Endothelial cell of umbilical vein (primary cell): Measurements from ENCODE around the gene UBB. TPM values are rescaled to one million over a fixed set of nuclear protein-coding genes. Genes with fewer than 3 reads are reported as not detected.

Source experiments
- BruUV-seq: library from RNA; stranded (reverse); fragments of 400-500 nt; replicated peaks from 2 replicates; lab custom pipeline; 2021; lab: Mats Ljungman, UMichigan
- CTCF ChIA-PET: fragments of 300-600, 350-600 bp; sonication (Branson Sonifier 250); formaldehyde crosslinking; loops from one replicate; lab custom pipeline; 2021; ENCODE audit warnings: antibody characterized with exemption, inconsistent platforms; lab: Charles Lee
- POLR2A ChIA-PET: fragments of 300-600, 350-600 bp; sonication (Branson Sonifier 250); formaldehyde crosslinking; loops from one replicate; lab custom pipeline; 2021; ENCODE audit warnings: antibody characterized with exemption, inconsistent platforms; lab: Charles Lee
- DNase-seq: peaks from one replicate; pipeline ENCODE4 v3.0.0-alpha.2; 2011; ENCODE audit warnings: low read depth, low spot score
- FAIRE-seq: peaks from 2 replicates; lab custom pipeline; 2011; peaks lifted over from hg19 to GRCh38; lab: Jason Lieb, UNC
- H2AFZ ChIP-seq: 2 replicates; pipeline ENCODE4 v1.6.0; 2012; ENCODE audit warnings: low read depth, low read length, control low read depth, inconsistent platforms
- H3K27ac ChIP-seq: 2 replicates; pipeline ENCODE4 v1.5.1; 2011; ENCODE audit warnings: low read depth, mild to moderate bottlenecking, control low read depth, low read length, moderate library complexity; ENCODE audit not compliant: insufficient read depth
- H3K27me3 ChIP-seq, 2 experiments: 2 replicates each; pipeline versions ENCODE4 v1.6.0 to v1.6.1; 2011; ENCODE audit warnings: low read length in 2 of 2, mixed read lengths in 1 of 2; ENCODE audit not compliant: control insufficient read depth in 2 of 2, insufficient read depth in 2 of 2
- H3K36me3 ChIP-seq, 2 experiments: 2 replicates in 1 of 2; 3 replicates in 1 of 2; pipeline ENCODE4 v1.5.1; 2011; ENCODE audit warnings: low read length in 2 of 2, mild to moderate bottlenecking in 1 of 2, moderate library complexity in 1 of 2; ENCODE audit not compliant: control insufficient read depth in 2 of 2, insufficient read depth in 2 of 2; ENCODE audit errors: extremely low read depth in 1 of 2
- H3K4me1 ChIP-seq: 3 replicates; pipeline ENCODE4 v1.5.1; 2011; ENCODE audit warnings: mild to moderate bottlenecking, low read length; ENCODE audit not compliant: control insufficient read depth, insufficient read depth; ENCODE audit errors: extremely low read depth
- H3K4me2 ChIP-seq: 2 replicates; pipeline ENCODE4 v1.6.1; 2011; ENCODE audit warnings: low read length, control low read depth, mixed read lengths; ENCODE audit not compliant: insufficient read depth
- H3K4me3 ChIP-seq, 3 experiments: fragments of 200-600 bp in 1 of 3; sonication (generic), shearing (Covaris generic) in 1 of 3; replicated peaks in 1 of 3; 2 replicates each; pipeline ENCODE4 v1.5.1; 2011 to 2016; ENCODE audit warnings: control low read depth in 3 of 3, low read length in 3 of 3, mild to moderate bottlenecking in 2 of 3, inconsistent platforms in 1 of 3, low read depth in 1 of 3, moderate library complexity in 1 of 3; ENCODE audit not compliant: insufficient read depth in 1 of 3
- H3K79me2 ChIP-seq: 2 replicates; pipeline ENCODE4 v1.6.0; 2012; ENCODE audit warnings: low read length, inconsistent platforms; ENCODE audit not compliant: control insufficient read depth, insufficient read depth
- H3K9ac ChIP-seq: replicated peaks from 2 replicates; pipeline ENCODE3; 2011; ENCODE audit warnings: low read length, control low read depth; ENCODE audit not compliant: insufficient read depth; ENCODE audit errors: extremely low read depth
- H3K9me1 ChIP-seq: replicated peaks from 3 replicates; pipeline ENCODE4 v1.6.0; 2011; ENCODE audit warnings: mild to moderate bottlenecking, low read length; ENCODE audit not compliant: control insufficient read depth, insufficient read depth; ENCODE audit errors: extremely low read depth
- H3K9me3 ChIP-seq: replicated peaks from 2 replicates; pipeline ENCODE4 v1.5.1; 2012; ENCODE audit warnings: low read length, inconsistent platforms; ENCODE audit not compliant: control insufficient read depth, insufficient read depth
- H4K20me1 ChIP-seq: replicated peaks from 2 replicates; pipeline ENCODE3; 2011; ENCODE audit warnings: mild to moderate bottlenecking, low read length; ENCODE audit not compliant: control insufficient read depth, insufficient read depth; ENCODE audit errors: extremely low read depth
- CTCF ChIP-seq, 2 donors: IDR thresholded peaks; 1 replicate in 1 of 2; 2 replicates in 1 of 2; pipeline ENCODE4 v1.5.1; 2011; ENCODE audit warnings: low read length in 2 of 2, mild to moderate bottlenecking in 2 of 2, moderate library complexity in 2 of 2, control low read depth in 1 of 2, inconsistent platforms in 1 of 2, low read depth in 1 of 2; ENCODE audit not compliant: insufficient read depth in 1 of 2; ENCODE audit errors: extremely low read depth in 1 of 2
- EZH2 ChIP-seq: IDR thresholded peaks from 2 replicates; pipeline ENCODE4 v1.6.1; 2012; ENCODE audit warnings: borderline replicate concordance, low read depth, mild to moderate bottlenecking, moderate library complexity, low read length, inconsistent platforms; ENCODE audit not compliant: severe bottlenecking
- FOS ChIP-seq: IDR thresholded peaks from 2 replicates; pipeline ENCODE4 v1.6.1; 2011; ENCODE audit warnings: mild to moderate bottlenecking, low read length, moderate library complexity, borderline replicate concordance; ENCODE audit not compliant: insufficient read depth
- JUN ChIP-seq: IDR thresholded peaks from 2 replicates; pipeline ENCODE4 v1.6.1; 2011; ENCODE audit warnings: borderline replicate concordance, low read depth; ENCODE audit not compliant: insufficient read length, insufficient read depth
- POLR2A ChIP-seq: IDR thresholded peaks from 2 replicates; pipeline ENCODE4 v1.6.1; 2012; ENCODE audit warnings: low read depth, mild to moderate bottlenecking, control low read depth, low read length
- dilution Hi-C: fragments of 300-500 bp; cut with MboI; formaldehyde crosslinking; loops from one replicate; pipeline ENCODE4 v1.15.0; 2019; ENCODE audit warnings: low sequenced_read_pairs; ENCODE audit not compliant: extremely low pct_ligation_motif_present
- intact Hi-C: fragments of 100-400 bp; cut with micrococcal nuclease; formaldehyde crosslinking; loops from one replicate; pipeline ENCODE4 v1.10.0; 2022
- polyA plus RNA-seq, 4 experiments: library from polyadenylated mRNA; depleted of rRNA in 3 of 4; stranded (reverse) in 3 of 4; unstranded in 1 of 4; fragments of >200 nt; gene quantifications; 2 replicates each; pipeline versions ENCODE4 v1.2.1 to v1.2.3, GENCODE V29; 2011 to 2012; ENCODE audit warnings: missing spikeins in 1 of 4
- total RNA-seq: library from RNA; stranded (reverse); gene quantifications from 2 replicates; pipeline ENCODE4 v1.2.3, GENCODE V29; 2021
- TF ChIP-seq, protein P1 (sequence below): IDR thresholded peaks from 2 replicates; pipeline ENCODE4 v1.6.1; 2011; ENCODE audit not compliant: insufficient read depth, insufficient read length

UBB gene
- total and polyA plus RNA-seq, 2 donors (not counting 3 experiments of a cell fraction or from before 2014, with no cell fraction given): 1,294 to 1,683 TPM

DNA sequence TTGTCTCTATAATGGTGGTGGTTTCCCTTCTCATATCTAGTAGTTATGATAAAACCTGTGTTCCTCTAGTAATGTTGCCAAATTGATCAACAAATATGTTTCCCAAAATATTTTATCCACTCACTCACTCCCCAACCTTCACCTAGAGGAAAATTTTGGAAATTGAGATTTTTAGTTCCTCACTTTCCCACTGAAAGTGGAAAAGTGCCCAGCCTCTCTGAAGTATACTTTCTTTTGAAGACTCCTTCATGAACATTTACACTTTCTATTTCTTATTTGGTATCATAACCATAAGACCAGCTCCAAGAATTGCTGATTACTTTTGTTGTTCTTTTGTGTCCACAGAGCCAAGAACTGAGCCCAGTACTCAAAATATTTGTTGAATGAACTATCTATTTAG is 22.5 kb upstream of the UBB start:
- ChIA-PET POLR2A (no interaction called here), CTCF (no interaction called here)
- no peaks in the 10 kb centered on the region for H3K79me2 ChIP-seq
- no peak overlapping the region for H3K9ac ChIP-seq
- intact Hi-C loops: no loop called here
- H4K20me1 ChIP-seq: no peaks in the 10 kb centered on the region
- dilution Hi-C loops: no loop called here
- H3K4me3 ChIP-seq: no peak overlapping the region
- no peak overlapping the region for H2AFZ ChIP-seq
- H3K27me3 ChIP-seq: no peaks in the 10 kb centered on the region
- no peak for DNase-seq
- TF ChIP-seq CTCF (IDR thresholded peaks at IDR 0.05; ENCODE audit: extremely low read depth in 1 of 2, insufficient read depth in 1 of 2, low read depth in 1 of 2, low read length in 2 of 2) (no peak), FOS (no peak), POLR2A (no peak), JUN (no peak), EZH2 (no peak)
- TF ChIP-seq, protein P1, sequence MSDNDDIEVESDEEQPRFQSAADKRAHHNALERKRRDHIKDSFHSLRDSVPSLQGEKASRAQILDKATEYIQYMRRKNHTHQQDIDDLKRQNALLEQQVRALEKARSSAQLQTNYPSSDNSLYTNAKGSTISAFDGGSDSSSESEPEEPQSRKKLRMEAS: no peak
- no peaks in the 10 kb centered on the region for H3K36me3 ChIP-seq
- BruUV-seq: no TSS peak
- no peaks in the 10 kb centered on the region for H3K9me3 ChIP-seq
- FAIRE-seq: no peak
- H3K27ac ChIP-seq: no peak overlapping the region
- H3K4me2 ChIP-seq: no peak overlapping the region
- H3K4me1 ChIP-seq: no peaks in the 10 kb centered on the region
- no peaks in the 10 kb centered on the region for H3K9me1 ChIP-seq
